ENCODE measurements around the gene CARM1.

DNA sequence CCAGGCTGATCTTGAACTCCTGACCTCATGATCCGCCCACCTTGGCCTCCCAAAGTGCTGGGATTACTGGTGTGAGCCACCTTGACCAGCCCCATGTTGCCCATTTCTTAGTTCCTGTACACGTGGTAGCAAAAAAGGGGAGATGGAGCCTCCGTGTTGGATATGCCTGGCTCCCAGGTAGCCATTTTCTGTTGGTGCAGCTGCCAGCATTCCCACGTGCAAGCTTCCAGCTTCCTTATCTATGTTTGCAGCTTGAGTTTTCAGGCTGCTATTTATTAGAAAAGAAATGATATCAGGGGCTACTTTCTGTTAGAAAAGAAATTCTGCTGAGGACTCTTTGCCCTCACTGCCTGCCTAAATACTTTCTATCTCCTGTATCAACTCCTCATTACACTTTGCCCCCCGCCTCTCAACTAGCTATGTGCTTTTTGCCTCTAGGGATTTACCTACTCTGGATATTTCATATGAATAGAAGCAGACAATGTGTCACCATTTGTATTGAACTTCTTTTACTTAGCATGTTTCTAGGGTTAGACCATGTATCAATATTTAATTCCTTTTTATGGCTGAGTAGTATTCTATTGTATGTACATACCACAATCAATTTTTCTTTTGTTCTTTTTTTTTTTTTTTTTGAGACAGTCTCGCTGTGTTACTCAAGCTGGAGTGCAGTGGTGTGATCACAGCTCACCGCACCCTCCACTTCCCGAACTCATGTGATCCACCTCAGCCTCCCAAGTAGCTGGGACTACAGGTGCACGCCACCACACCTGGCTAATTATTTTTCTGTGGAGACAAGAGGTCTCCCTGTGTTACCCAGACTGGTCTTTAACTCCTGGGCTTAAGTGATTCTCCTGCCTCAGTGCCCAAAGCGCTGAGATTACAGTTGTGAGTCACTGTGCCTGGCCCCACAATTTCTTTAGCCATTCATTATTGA is 32.0 kb upstream of the CARM1 start:
- no peak for TF ChIP-seq CTCF (conservative IDR thresholded peaks at IDR 0.05 in 1 of 2, IDR thresholded peaks at IDR 0.05 in 1 of 2; ENCODE audit: low read depth in 1 of 2, low read length in 2 of 2)
- TF ChIP-seq EZH2 (IDR thresholded peaks at IDR 0.05; ENCODE audit: low read length, missing control alignments), result no peak
